Breast epithelium (tissue), 4 donors: ENCODE results near the gene PCBP3. TPM values are rescaled to one million over a fixed set of nuclear protein-coding genes. Genes with fewer than 3 reads are reported as not detected.

Experiments
- DNase-seq, 2 donors: peaks; one replicate each; pipeline ENCODE4 v3.0.0-alpha.2; 2019; ENCODE audit warnings: low spot score in 2 of 2
- H3K27ac ChIP-seq, 2 donors: fragments of 200-600 bp; sonication (generic) in 1 of 2; one replicate each; pipeline ENCODE4 v1.5.1; 2016 to 2019; ENCODE audit warnings: mild to moderate bottlenecking in 1 of 2
- H3K27me3 ChIP-seq, 2 donors: fragments of 200-600 bp; sonication (generic) in 1 of 2; one replicate each; pipeline versions ENCODE4 v1.5.1 to v1.6.0; 2017 to 2019; ENCODE audit warnings: control low read depth in 1 of 2, mild to moderate bottlenecking in 1 of 2
- H3K36me3 ChIP-seq: fragments of 200-600 bp; one replicate; pipeline ENCODE4 v1.5.1; 2019
- H3K4me1 ChIP-seq, 2 donors: fragments of 200-600 bp; sonication (generic); one replicate each; pipeline ENCODE4 v1.5.1; 2016 to 2019; ENCODE audit warnings: control low read depth in 1 of 2
- H3K4me3 ChIP-seq, 3 donors: fragments of 200-600 bp; sonication (generic); 1 replicate in 2 of 3; 2 replicates in 1 of 3; pipeline ENCODE4 v1.5.1; 2016 to 2019; ENCODE audit warnings: mild to moderate bottlenecking in 3 of 3, moderate library complexity in 2 of 3
- H3K9me3 ChIP-seq, 2 donors: fragments of 200-600 bp; sonication (generic) in 1 of 2; one replicate each; pipeline ENCODE4 v1.5.1; 2016 to 2019; ENCODE audit warnings: control low read depth in 1 of 2
- POLR2A ChIP-seq: fragments of 450-650 bp; IDR thresholded peaks from one replicate; pipeline ENCODE4 v1.6.1; 2016; ENCODE audit warnings: antibody characterized with exemption, mild to moderate bottlenecking, moderate library complexity
- POLR2AphosphoS5 ChIP-seq, 3 donors: sonication (generic); formaldehyde crosslinking; IDR thresholded peaks; one replicate each; pipeline ENCODE4 v1.6.1; 2017; ENCODE audit warnings: antibody characterized with exemption in 3 of 3
- intact Hi-C: fragments of 100-400 bp; cut with DNase I; formaldehyde crosslinking; loops from one replicate; pipeline ENCODE4 v1.15.1; 2023; ENCODE audit warnings: low total_unique reads
- total RNA-seq, 3 donors: library from RNA; depleted of rRNA; stranded (reverse); fragments of >200 nt; gene quantifications; one replicate each; pipeline ENCODE4 v1.1.0, GENCODE V29; 2016
- TF ChIP-seq, protein P1 (sequence below), 3 donors: fragments of 450-650 bp; IDR thresholded peaks; one replicate each; pipeline ENCODE4 v1.5.1; 2016 to 2017; ENCODE audit warnings: antibody characterized with exemption in 3 of 3, mild to moderate bottlenecking in 3 of 3, moderate library complexity in 3 of 3

The PCBP3 gene
- total RNA-seq, 3 donors from 2014 or later: 3.4 to 13.8 (median 4.6) TPM

- no peak for DNase-seq
- intact Hi-C loops: no loop called here
- peaks cover 0 to 7% of the 10 kb centered on the region in 2 donors for H3K27me3 ChIP-seq
- H3K9me3 ChIP-seq: no peaks in the 10 kb centered on the region
- TF ChIP-seq, protein P1, sequence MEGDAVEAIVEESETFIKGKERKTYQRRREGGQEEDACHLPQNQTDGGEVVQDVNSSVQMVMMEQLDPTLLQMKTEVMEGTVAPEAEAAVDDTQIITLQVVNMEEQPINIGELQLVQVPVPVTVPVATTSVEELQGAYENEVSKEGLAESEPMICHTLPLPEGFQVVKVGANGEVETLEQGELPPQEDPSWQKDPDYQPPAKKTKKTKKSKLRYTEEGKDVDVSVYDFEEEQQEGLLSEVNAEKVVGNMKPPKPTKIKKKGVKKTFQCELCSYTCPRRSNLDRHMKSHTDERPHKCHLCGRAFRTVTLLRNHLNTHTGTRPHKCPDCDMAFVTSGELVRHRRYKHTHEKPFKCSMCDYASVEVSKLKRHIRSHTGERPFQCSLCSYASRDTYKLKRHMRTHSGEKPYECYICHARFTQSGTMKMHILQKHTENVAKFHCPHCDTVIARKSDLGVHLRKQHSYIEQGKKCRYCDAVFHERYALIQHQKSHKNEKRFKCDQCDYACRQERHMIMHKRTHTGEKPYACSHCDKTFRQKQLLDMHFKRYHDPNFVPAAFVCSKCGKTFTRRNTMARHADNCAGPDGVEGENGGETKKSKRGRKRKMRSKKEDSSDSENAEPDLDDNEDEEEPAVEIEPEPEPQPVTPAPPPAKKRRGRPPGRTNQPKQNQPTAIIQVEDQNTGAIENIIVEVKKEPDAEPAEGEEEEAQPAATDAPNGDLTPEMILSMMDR (IDR thresholded peaks at IDR 0.05): no peak
- TF ChIP-seq POLR2A: no peak
- no peak for TF ChIP-seq POLR2AphosphoS5 (IDR thresholded peaks at IDR 0.05)
- no peak overlapping the region for H3K4me3 ChIP-seq
- H3K4me1 ChIP-seq: no peaks in the 10 kb centered on the region
- H3K27ac ChIP-seq: no peak overlapping the region
- no peaks in the 10 kb centered on the region for H3K36me3 ChIP-seq
Measured at GRCh38 chr21:45723049-45723958, 79.8 kb downstream of the PCBP3 start.

DNA sequence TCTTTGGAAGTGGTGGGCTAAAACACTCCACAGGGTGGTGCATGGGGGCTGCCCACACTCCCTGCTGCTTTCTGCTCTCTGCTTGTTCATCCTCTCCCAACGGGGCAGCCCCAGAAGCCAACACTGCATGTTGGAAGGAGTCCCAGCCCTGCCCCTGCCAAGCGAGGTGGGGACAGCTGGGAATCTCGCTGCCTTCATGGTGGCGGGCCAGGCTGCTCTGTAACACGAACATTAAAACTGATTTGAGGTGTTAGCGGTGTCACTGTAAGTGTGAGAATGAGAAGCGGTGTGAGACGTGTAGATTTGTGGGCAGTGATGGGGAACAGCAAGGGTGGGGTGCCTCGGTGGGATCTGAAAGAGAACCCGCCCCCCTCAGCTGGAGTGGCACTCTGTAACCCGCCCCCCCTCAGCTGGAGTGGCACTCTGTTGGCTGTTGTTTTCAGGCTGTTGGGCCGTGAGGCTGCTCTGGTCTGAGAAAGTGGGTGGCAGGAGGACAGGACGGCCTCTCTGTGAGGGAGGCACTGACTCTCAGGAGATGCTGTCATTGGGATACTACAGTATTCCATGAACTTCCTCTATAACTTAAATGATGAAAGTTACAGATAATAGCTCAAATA is 80.9 kb downstream of the PCBP3 start:
- no peak for DNase-seq
- no peak overlapping the region for H3K27ac ChIP-seq
- H3K4me1 ChIP-seq: no peaks in the 10 kb centered on the region
- no peaks in the 10 kb centered on the region for H3K9me3 ChIP-seq
- TF ChIP-seq POLR2AphosphoS5 (IDR thresholded peaks at IDR 0.05) (no peak), POLR2A (no peak)
- TF ChIP-seq, protein P1 (IDR thresholded peaks at IDR 0.05): no peak
- H3K4me3 ChIP-seq: no peak overlapping the region
- H3K27me3 ChIP-seq: peaks cover 0 to 2% of the 10 kb centered on the region in 2 donors
- H3K36me3 ChIP-seq: no peaks in the 10 kb centered on the region
- intact Hi-C loops: no loop called here

- intact Hi-C loops: no loop called here
- Histone ChIP-seq H3K27me3 (no peaks in the 10 kb centered on the region), H3K27ac (no peak overlapping the region), H3K4me1 (no peaks in the 10 kb centered on the region), H3K4me3 (no peak overlapping the region), H3K9me3 (no peaks in the 10 kb centered on the region), H3K36me3 (no peaks in the 10 kb centered on the region)
- TF ChIP-seq, protein P1 (IDR thresholded peaks at IDR 0.05): no peak
- no peak for TF ChIP-seq POLR2A
- TF ChIP-seq POLR2AphosphoS5 (IDR thresholded peaks at IDR 0.05): no peak
- DNase-seq: no peak
Measured at GRCh38 chr21:45724994-45725843, 81.7 kb downstream of the PCBP3 start.

DNA sequence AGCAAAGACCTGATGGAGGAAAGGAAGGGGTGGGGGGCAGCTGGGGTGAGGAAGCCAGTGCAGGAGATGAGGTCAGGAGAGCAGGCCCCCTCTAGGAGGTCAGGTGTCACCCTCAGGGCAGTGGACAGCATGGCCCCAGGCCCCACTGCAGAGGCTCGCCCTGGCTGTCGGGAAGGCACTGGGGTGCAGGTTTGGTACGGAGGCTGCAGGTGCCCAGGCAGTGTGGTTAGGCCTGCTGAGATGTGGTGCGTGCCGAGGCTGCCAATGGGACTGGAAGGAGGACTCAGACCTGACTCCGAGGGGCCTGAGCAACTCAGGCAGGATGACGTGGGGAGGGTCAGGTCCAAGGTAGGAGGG is 82.3 kb downstream of the PCBP3 start:
- TF ChIP-seq POLR2A (no peak), POLR2AphosphoS5 (IDR thresholded peaks at IDR 0.05) (no peak)
- TF ChIP-seq, protein P1 (IDR thresholded peaks at IDR 0.05): no peak
- no peak overlapping the region for H3K27ac ChIP-seq
- H3K9me3 ChIP-seq: no peaks in the 10 kb centered on the region

More for the DNA sequence above, 82.3 kb downstream of the PCBP3 start:
- DNase-seq: no peak
- Histone ChIP-seq H3K4me1 (no peaks in the 10 kb centered on the region), H3K4me3 (no peak overlapping the region), H3K27me3 (no peaks in the 10 kb centered on the region), H3K36me3 (no peaks in the 10 kb centered on the region)
- intact Hi-C loops: no loop called here
